ENCODE measurements around the gene AFF1.

DNA sequence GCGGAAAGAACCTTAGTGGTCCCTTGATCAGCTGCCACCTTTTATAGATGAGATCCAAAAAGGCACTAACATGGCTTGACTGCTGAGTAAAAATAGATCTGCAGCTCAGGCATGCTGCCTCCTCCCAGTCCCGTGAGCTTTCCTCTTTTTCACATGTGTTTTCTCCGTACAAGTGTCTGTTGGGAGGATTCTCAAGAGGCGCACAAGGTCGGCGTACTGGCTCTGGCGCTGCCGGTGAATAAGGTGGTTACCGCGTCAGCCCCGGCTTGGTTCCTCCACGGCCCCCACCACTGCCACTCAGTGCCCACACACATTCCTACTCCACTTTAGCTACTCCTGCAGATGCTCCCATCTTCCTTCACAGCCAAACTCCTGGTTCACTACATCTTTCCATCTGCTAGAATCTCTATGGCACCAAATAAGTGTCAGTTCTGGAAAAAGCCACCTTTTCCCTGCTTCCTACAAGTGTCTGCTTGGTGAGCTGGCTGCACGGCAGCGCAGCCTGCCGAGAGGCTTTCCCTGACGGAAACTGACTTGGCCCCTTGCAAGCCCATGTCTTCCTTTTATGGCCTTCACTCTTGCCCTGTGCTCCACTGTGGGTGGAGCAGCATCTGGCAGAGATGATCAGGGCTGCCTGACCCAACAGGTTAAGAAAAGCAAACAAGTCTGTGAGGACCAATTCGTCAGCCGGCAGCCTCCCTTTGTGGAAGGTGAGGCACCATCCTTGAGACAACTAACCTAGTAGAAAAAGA is 185.8 kb downstream of the AFF1 start:
- TF ChIP-seq POLR2AphosphoS5 (IDR thresholded peaks at IDR 0.05; ENCODE audit: low read depth, low read length) (no peak), SIN3A (IDR thresholded peaks at IDR 0.05; ENCODE audit: borderline replicate concordance, insufficient read depth, low read length) (no peak), REST (IDR thresholded peaks at IDR 0.05; ENCODE audit: insufficient read depth in 1 of 2, low read depth in 2 of 2, low read length in 2 of 2) (no peak), TAF1 (IDR thresholded peaks at IDR 0.05; ENCODE audit: borderline replicate concordance, insufficient read depth, low read length) (no peak), FOXP2 (optimal IDR thresholded peaks at IDR 0.05; ENCODE audit: borderline replicate concordance, extremely low read depth, extremely low read length, insufficient read depth) (no peak)

Data from PFSK-1 (cell line).